ENCODE data around the gene NUP210. TPM values are rescaled to one million over a fixed set of nuclear protein-coding genes. Genes with fewer than 3 reads are reported as not detected.

Gene NUP210
- total and polyA plus RNA-seq, 2 of the 13 experiments (the other 11 are each of a cell fraction or from before 2014, with no cell fraction given): 31.6 to 35.2 TPM

- Histone ChIP-seq H3K9ac (ENCODE audit: insufficient read depth, low read depth, low read length) (no peak overlapping the region), H3K9me3 (ENCODE audit: low read length) (no peaks in the 10 kb centered on the region), H3K27me3 (ENCODE audit: control insufficient read depth in 1 of 2, insufficient read depth in 2 of 2, low read length in 2 of 2) (no peaks in the 10 kb centered on the region), H2AFZ (ENCODE audit: low read length) (no peak overlapping the region), H4K20me1 (ENCODE audit: insufficient read depth, low read length) (no peaks in the 10 kb centered on the region), H3K4me3 (replicated peaks in 1 of 3; ENCODE audit: insufficient read depth in 1 of 3, low read depth in 2 of 3, low read length in 3 of 3) (no peak overlapping the region), H3K4me1 (ENCODE audit: insufficient read depth, low read length) (no peaks in the 10 kb centered on the region), H3K36me3 (replicated peaks in 1 of 2; ENCODE audit: control insufficient read depth in 1 of 2, insufficient read depth in 2 of 2, low read length in 2 of 2) (peaks cover 27 to 43% of the 10 kb centered on the region in 2 experiments; a peak in 4 of 5 replicates), H3K27ac (ENCODE audit: extremely low read length, insufficient read depth, low read length) (no peak overlapping the region), H3K4me2 (ENCODE audit: low read depth, low read length) (no peak overlapping the region), H3K79me2 (ENCODE audit: insufficient read depth, low read length) (no peaks in the 10 kb centered on the region)
- intact Hi-C loops (cut with micrococcal nuclease; ENCODE audit: unreplicated experiment) (no loop called here), in situ Hi-C loops (cut with HindIII; ENCODE audit: extremely low pct_ligation_motif_present, low pct_unique_long_range_greater_than_20kb) (no loop called here)
- DNase-seq (ENCODE audit: low spot score): no peak
- no peak for FAIRE-seq
- BruUV-seq (replicated peaks): no TSS peak
- WGBS (ENCODE audit: low lambda C conversion rate): 88% methylated on average over 1 of the region's 3 CpGs
- no peak for ATAC-seq
- ChIA-PET CTCF (ENCODE audit: low intra/inter-chr PET ratio, low total read pairs) (no interaction called here), POLR2A (no interaction called here)
- TF ChIP-seq KAT2B (IDR thresholded peaks at IDR 0.05; ENCODE audit: borderline replicate concordance, low read depth, low read length): no peak
- no peak for TF ChIP-seq SMAD1 (CRISPR knock-in tag; IDR thresholded peaks at IDR 0.05; ENCODE audit: borderline replicate concordance, low read depth)
- TF ChIP-seq FOXA1 (IDR thresholded peaks at IDR 0.05): no peak
- TF ChIP-seq FOXA1 (CRISPR knock-in tag; IDR thresholded peaks at IDR 0.05): no peak
- no peak for TF ChIP-seq MYPOP (CRISPR knock-in tag; IDR thresholded peaks at IDR 0.05)
- no peak for TF ChIP-seq HIC2 (CRISPR knock-in tag; IDR thresholded peaks at IDR 0.05; ENCODE audit: low read depth)
- no peak for TF ChIP-seq ATF7-NPFF (CRISPR knock-in tag; IDR thresholded peaks at IDR 0.05; ENCODE audit: low read depth)
Observed at GRCh38 chr3:13314877-13315276, 105.2 kb downstream of the NUP210 start.

All from HepG2 (cell line).